Hepatocyte (in vitro differentiated cells): ENCODE measurements around the gene PORCN. TPM values are rescaled to one million over a fixed set of nuclear protein-coding genes. Genes with fewer than 3 reads are reported as not detected.

ENCODE experiments used
- DNase-seq: peaks from one replicate; pipeline ENCODE4 v3.0.0-alpha.2; 2016; ENCODE audit warnings: low spot score
- H2AFZ ChIP-seq: fragments of 200-600 bp; sonication (generic); 2 replicates; pipeline ENCODE4 v1.6.0; 2016; ENCODE audit warnings: antibody characterized with exemption, mild to moderate bottlenecking
- H3K27ac ChIP-seq: fragments of 200-600 bp; sonication (generic); 2 replicates; pipeline ENCODE4 v1.5.1; 2016; ENCODE audit warnings: mild to moderate bottlenecking
- H3K27me3 ChIP-seq: fragments of 200-600 bp; sonication (generic); 2 replicates; pipeline ENCODE4 v1.6.1; 2016
- H3K36me3 ChIP-seq: fragments of 200-600 bp; sonication (generic); replicated peaks from 2 replicates; pipeline ENCODE4 v1.5.1; 2016; ENCODE audit warnings: low read depth; ENCODE audit not compliant: insufficient read depth
- H3K4me1 ChIP-seq: fragments of 200-600 bp; sonication (generic); 2 replicates; pipeline ENCODE4 v1.5.1; 2016; ENCODE audit warnings: mild to moderate bottlenecking, moderate library complexity; ENCODE audit not compliant: insufficient read depth
- H3K4me2 ChIP-seq: fragments of 200-600 bp; sonication (generic); 2 replicates; pipeline ENCODE4 v1.6.0; 2016
- H3K4me3 ChIP-seq: fragments of 200-600 bp; sonication (generic); 2 replicates; pipeline ENCODE4 v1.5.1; 2016; ENCODE audit warnings: mild to moderate bottlenecking
- H3K79me2 ChIP-seq: fragments of 200-600 bp; sonication (generic); 2 replicates; pipeline ENCODE4 v1.6.0; 2017; ENCODE audit warnings: mild to moderate bottlenecking
- H3K9me2 ChIP-seq: fragments of 200-600 bp; sonication (generic); replicated peaks from 2 replicates; pipeline ENCODE4 v1.6.0; 2017; ENCODE audit warnings: mild to moderate bottlenecking; ENCODE audit not compliant: insufficient read depth
- H3K9me3 ChIP-seq: fragments of 200-600 bp; sonication (generic); 2 replicates; pipeline ENCODE4 v1.5.1; 2016; ENCODE audit warnings: low read depth, mild to moderate bottlenecking
- H4K20me1 ChIP-seq: fragments of 200-600 bp; sonication (generic); 2 replicates; pipeline ENCODE4 v1.6.0; 2016; ENCODE audit warnings: mild to moderate bottlenecking; ENCODE audit not compliant: insufficient read depth, poor library complexity, severe bottlenecking
- CTCF ChIP-seq: fragments of 200-600 bp; sonication (generic); IDR thresholded peaks from 2 replicates; pipeline ENCODE4 v1.5.1; 2016; ENCODE audit warnings: antibody characterized with exemption, mild to moderate bottlenecking; ENCODE audit not compliant: poor library complexity
- EZH2 ChIP-seq: fragments of 200-600 bp; sonication (generic); IDR thresholded peaks from 2 replicates; pipeline ENCODE4 v1.6.1; 2016; ENCODE audit warnings: antibody characterized with exemption, mild to moderate bottlenecking, borderline replicate concordance
- EZH2phosphoT487 ChIP-seq: fragments of 200-600 bp; sonication (generic); IDR thresholded peaks from one replicate; pipeline ENCODE4 v1.6.1; 2018; ENCODE audit warnings: antibody characterized with exemption, mild to moderate bottlenecking, low read depth, moderate library complexity; ENCODE audit not compliant: unreplicated experiment, severe bottlenecking
- WGBS: methylation state at CpG from one replicate; pipeline ENCODE4 v1.1.6; 2016; ENCODE audit warnings: low lambda C conversion rate; ENCODE audit errors: missing lambda C conversion rate; 5-methylcytosine and 5-hydroxymethylcytosine counted together
- polyA plus RNA-seq: library from polyadenylated mRNA; unstranded; fragments of >200 nt; fragmentation: Nextera tagmentation; extraction: Ambion mirVana; gene quantifications from 2 replicates; pipeline ENCODE4 v1.2.1, GENCODE V29; 2016
- total RNA-seq: library from RNA; depleted of rRNA; stranded (reverse); fragments of >200 nt; gene quantifications from 2 replicates; pipeline ENCODE4 v1.2.3, GENCODE V29; 2014

PORCN gene
- total and polyA plus RNA-seq, 2 experiments from 2014 or later, result 7.9 to 12.8 TPM

- Histone ChIP-seq H3K27me3 (no peaks in the 10 kb centered on the region), H4K20me1 (no peaks in the 10 kb centered on the region), H3K9me3 (no peaks in the 10 kb centered on the region), H3K4me1 (no peaks in the 10 kb centered on the region), H3K27ac (no peak overlapping the region), H3K4me2 (peak overlapping the region; percentile 71), H3K36me3 (no peaks in the 10 kb centered on the region), H3K9me2 (no peaks in the 10 kb centered on the region), H3K79me2 (no peaks in the 10 kb centered on the region), H3K4me3 (no peak overlapping the region), H2AFZ (no peak overlapping the region)
- WGBS, result 63% methylated on average over 6 of the region's 10 CpGs
- TF ChIP-seq EZH2phosphoT487 (no peak), EZH2 (no peak), CTCF (no peak)
- DNase-seq, result no peak
These were observed 41.5 kb upstream of the PORCN start for GRCh38 chrX:48467281-48467761.

GRCh38 chrX:48468247-48468671, 40.5 kb upstream of the PORCN start:
- Histone ChIP-seq H4K20me1 (no peaks in the 10 kb centered on the region), H2AFZ (no peak overlapping the region), H3K4me2 (peak overlapping the region; percentile 71), H3K79me2 (no peaks in the 10 kb centered on the region), H3K36me3 (no peaks in the 10 kb centered on the region), H3K27ac (no peak overlapping the region), H3K9me2 (no peaks in the 10 kb centered on the region), H3K4me1 (no peaks in the 10 kb centered on the region), H3K27me3 (no peaks in the 10 kb centered on the region), H3K4me3 (no peak overlapping the region), H3K9me3 (no peaks in the 10 kb centered on the region)
- no peak for TF ChIP-seq CTCF
- no peak for TF ChIP-seq EZH2phosphoT487
- no peak for TF ChIP-seq EZH2
- WGBS, result 41% methylated on average over 10 of the region's 18 CpGs
- no peak for DNase-seq

- Histone ChIP-seq H3K36me3 (no peaks in the 10 kb centered on the region), H3K9me3 (no peaks in the 10 kb centered on the region), H3K27ac (no peak overlapping the region), H2AFZ (no peak overlapping the region), H3K4me1 (no peaks in the 10 kb centered on the region), H3K4me2 (peak overlapping the region; percentile 71), H3K4me3 (no peak overlapping the region), H3K9me2 (no peaks in the 10 kb centered on the region), H3K27me3 (no peaks in the 10 kb centered on the region), H3K79me2 (no peaks in the 10 kb centered on the region), H4K20me1 (no peaks in the 10 kb centered on the region)
- 59% methylated on average over 23 of the region's 23 CpGs for WGBS
- TF ChIP-seq EZH2phosphoT487, result no peak
- no peak for TF ChIP-seq CTCF
- no peak for TF ChIP-seq EZH2
- DNase-seq, result no peak
These were observed 39.8 kb upstream of the PORCN start for GRCh38 chrX:48468693-48469691.
